CD1c-positive myeloid dendritic cell (primary cell): ENCODE data around the gene CLPSL2.

ENCODE experiments used
- DNase-seq: peaks from one replicate; pipeline ENCODE4 v3.0.0-alpha.2; 2016; ENCODE audit errors: extremely low spot score

The CLPSL2 gene

GRCh38 chr6:35746516-35746915, 29.9 kb upstream of the CLPSL2 start:
- DNase-seq, result no peak

DNA sequence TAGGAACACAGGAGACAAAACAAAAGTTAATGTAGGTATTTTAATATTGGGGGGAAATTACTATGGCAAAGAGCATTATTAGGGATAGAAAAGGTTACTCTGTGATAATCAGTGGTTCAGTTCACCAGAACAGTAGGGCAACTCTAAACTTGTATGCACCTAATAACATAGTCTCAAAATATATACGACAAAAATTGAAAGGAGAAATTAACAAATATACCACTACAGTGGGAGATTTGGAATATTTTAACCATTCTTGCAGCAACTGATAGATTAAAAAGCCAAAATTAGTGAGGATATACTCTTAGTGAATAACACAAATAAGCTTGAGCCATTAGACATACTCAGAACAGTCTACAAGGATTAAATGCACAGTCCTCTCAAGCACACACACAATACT, 28.5 kb upstream of the CLPSL2 start:
- DNase-seq, result no peak

DNA sequence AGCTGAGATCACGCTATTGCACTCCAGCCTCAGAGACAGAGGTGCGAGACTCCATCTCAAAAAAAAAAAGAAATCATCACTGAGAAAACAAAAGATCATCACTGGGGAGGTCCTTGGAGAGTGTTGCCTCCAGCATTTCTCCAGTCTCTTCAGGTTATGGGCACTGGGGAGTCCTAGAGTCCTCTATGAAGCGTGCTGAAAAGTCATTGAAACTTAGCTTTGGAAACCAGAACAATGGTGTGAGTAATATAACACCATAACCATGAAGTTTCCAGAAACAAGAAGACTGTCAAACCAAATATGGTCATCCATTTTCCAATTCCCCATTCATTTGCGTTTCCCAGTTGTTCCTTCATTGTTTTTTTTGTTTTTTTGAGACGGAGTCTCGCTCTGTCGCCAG, 25.8 kb upstream of the CLPSL2 start:
- DNase-seq, result no peak

DNA sequence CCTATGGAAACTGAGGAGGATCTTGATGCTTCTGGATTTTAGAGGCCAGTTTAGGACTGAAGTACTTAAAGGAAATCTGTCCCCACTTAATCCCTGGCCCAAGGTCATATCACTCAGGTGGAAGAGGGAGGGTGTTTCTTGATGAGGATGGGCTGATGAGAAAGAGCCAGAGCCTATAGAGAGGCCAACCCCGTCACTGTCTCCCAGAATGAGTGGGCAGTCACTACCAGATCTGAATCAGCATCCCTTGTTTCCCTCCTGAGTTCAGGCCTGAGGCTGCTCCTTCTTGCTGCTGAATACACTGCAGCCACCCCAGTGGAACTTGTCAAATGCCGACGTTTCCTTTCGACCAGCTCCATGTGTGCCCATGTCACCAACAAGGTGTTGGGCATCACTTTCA, 24.8 kb upstream of the CLPSL2 start:
- DNase-seq, result no peak

DNA sequence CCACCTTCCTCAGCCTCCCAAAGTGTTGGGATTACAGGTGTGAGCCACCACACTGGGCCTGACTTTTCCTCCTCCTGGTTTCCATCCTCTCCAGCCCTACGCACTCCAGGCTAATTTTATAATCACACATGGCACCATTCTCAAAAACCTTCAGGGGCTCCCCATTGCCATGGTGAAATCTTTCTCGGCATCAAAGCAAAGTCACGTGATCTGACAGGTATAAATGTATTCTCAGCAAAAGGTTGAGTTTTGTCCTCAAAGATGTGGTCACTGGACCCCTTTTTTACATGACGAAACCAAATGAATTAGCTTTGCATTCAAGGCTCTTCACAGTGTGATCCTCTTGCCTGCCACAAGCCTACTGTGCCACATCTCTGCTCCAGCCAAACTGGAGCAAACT, 24.1 kb upstream of the CLPSL2 start:
- DNase-seq, result no peak

DNA sequence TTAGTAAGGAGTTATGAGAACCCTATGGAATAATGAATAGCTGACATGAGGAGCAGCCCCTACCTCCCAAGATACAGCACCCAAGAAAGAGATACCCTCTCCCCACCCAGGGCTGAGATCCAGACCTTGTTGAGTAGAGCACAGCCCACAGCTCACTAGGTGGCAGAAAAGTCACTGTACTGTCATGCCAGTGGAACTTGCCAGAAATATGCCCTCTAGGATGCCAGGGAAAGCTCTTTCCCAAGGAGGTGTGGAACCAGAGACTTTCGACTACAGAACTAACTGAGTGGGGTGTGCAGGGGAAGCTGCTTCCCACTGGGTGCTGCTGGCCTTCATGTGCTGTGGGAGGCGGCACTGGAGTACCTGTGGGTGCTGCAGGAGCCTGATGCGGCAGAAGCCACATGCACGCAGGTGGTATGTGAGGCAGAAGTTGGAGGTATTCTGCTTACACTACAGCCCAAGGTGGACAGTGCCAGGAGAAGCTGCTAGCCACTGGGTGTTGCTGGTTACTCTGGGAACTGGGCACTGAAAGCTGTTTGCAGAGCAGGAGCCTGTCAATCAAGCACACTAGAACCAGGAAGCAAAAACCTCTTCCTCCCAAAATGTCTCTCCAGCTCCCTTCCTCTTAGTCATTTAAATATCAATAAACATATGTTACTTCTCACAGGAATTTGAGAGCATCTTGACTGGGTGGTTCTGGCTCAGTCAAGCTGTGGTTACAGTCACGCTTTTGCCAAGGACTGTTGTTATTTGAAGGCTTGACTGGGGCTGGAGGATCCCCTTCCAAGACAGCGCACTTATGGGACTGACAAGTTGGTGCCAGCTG, 21.7 kb upstream of the CLPSL2 start:
- DNase-seq, result no peak

DNA sequence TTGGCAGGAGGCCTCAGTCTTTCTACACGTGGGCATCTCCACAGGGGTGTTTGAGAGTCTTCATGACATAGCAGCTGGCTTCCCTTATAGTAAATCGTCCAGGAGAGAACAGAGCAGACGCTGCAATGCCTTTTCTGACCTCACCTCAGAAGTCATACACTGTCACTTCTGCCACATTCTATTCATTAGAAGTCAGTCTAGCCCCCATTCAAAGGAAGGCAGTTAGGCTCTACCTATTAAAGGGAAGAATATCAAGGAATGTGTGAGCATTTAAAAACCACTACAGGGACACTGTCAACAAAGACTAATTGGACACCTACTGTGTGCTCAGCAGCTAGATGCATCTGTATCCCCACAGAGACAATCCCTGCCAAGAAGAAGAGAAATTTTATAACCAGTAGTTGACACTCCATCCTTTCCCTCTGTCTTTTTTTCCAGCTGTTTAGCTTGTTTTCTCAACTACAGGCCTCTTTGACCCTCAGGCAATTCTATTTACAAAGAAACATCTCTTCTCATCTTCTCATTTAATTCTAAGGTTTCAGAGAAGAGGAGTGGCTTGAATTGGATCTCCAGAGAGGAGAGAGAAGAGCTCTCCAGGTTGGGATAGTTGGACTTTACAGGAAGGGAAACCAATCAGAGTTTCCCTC, 21.0 kb upstream of the CLPSL2 start:
- no peak for DNase-seq

DNA sequence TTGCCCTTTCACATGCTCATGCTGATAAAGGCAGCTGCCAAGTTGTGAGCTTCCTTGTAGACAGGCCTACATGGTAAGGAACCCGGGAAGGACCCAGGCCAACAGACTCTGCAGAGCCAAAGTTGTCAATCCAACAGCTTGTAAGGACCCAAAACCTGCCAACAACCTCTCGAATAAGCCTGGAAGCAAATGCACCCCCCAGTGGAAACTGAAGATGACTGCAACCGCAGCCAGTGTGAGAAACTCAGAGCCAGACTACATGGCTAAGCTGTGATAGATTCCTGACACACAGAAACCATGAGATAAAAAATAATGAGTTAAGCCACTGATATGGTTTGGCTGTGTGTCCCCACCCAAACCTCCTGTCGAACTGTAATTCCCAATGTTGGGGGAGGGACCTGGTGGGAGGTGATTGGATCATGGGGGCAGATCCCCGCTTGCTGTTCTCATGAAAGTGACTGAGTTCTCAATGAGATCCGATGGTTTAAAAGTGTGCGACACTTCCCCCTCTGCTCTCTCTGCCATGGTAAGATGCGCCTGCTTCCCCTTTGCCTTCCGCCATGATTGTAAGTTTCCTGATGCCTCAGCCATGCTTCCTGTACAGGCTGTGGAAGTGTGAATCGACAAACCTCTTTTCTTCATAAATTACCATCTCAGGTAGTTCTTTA, 18.8 kb upstream of the CLPSL2 start:
- no peak for DNase-seq

- no peak for DNase-seq
These were observed 17.0 kb upstream of the CLPSL2 start for GRCh38 chr6:35759426-35759825.

DNA sequence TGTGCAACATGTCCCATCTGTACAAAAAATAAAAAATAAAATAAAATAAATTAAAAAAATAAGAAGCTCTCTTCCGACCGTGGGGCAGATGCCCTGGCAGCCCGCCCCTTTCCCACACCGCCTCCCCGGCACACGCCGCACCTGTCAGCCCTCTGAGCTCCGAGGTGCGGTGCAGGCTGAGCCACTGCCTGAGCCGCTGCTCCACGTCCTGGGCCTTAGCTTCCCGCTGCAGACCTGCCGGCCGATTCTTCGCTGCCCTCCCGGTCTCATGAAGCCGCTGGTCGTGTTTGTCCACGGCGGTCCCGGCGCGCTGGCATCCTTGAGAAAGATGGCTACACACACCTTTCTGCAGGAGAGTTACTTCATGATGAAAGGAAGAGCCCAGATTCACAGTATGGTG, 10.7 kb upstream of the CLPSL2 start:
- DNase-seq, result no peak

- DNase-seq, result no peak
These were observed 7.2 kb upstream of the CLPSL2 start for GRCh38 chr6:35769211-35769610.

DNA sequence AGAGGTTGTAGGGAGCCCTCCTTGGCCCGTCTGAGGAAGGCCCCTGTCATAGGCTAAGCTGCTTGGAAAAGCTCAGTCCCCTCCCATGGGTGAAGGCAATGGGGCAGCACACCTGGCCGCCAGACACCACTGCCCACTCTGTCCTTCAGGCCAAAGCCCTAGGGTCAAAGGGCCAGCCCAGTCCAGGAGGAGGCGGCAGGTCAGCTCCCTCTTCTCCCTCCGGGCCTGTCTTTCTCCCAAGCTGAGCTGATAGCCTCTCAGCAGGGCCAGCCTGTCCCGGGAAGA, 5.1 kb upstream of the CLPSL2 start:
- DNase-seq, result no peak

- DNase-seq, result no peak
These were observed 2.1 kb upstream of the CLPSL2 start for GRCh38 chr6:35774116-35774794.

DNA sequence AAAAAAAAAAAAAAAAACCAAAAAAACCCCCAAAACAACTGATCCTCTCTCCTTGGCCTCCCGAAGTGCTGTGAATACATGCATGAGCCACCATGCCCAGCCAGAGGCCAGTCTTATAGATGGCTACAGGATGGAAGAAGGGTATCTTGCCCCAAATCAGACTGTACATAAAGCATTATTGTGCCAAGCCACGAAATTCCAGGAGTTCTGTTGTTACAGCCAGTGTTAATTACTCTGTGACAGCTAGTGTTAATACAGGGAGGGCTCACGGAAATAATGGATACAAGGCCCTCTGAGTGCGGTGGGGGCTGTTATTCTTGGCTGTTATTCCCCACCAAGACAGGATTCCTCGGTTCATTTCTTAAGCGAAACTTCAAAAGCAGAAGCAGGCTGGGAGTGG, 1.4 kb upstream of the CLPSL2 start:
- no peak for DNase-seq

DNA sequence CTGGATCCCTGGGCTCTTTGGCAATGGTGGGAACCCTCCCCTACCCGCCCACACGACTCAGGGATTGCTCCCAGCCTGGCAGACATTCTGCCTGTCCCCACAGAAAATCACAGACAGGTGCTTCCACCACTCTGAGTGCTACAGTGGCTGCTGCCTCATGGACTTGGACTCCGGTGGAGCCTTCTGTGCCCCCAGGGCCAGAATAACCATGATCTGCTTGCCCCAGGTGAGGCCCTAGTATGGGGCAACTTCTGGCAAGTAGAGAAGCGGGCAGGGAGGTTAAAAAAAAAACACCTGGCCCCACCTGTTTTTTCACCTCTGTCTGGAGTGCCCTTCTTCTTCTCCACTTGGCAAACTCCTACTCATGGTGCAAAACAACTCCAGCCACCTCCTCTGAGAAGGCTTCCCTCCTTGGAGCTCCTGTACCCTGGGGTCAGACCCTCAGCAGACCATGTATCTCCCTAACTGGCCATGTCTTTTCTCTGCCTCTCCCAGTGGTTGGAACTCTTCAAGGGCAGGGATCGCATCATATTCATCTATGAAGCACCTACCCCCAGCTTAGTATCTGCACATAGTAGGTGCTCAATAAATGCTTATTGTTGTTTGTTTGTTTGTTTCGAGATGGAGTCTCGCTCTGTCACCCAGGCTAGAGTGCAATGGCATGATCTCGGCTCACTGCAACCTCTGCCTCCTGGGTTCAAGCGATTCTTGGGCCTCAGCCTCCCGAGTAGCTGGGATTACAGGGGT, 1.1 kb downstream of the CLPSL2 start:
- DNase-seq, result no peak

GRCh38 chr6:35778437-35778836, 2.0 kb downstream of the CLPSL2 start:
- no peak for DNase-seq

GRCh38 chr6:35780719-35781118, 4.3 kb downstream of the CLPSL2 start, which contains the start of gene CLPSL1:
Gene CLPSL1, plus strand, starts transcription at chr6:35781019. Its CDS starts 92 bp downstream, at chr6:35781111.
- no peak for DNase-seq

GRCh38 chr6:35781290-35781689, 4.9 kb downstream of the CLPSL2 start:
- no peak for DNase-seq

GRCh38 chr6:35782424-35782823, 6.0 kb downstream of the CLPSL2 start:
- DNase-seq, result no peak

GRCh38 chr6:35784200-35784599, 7.8 kb downstream of the CLPSL2 start:
- DNase-seq, result no peak

DNA sequence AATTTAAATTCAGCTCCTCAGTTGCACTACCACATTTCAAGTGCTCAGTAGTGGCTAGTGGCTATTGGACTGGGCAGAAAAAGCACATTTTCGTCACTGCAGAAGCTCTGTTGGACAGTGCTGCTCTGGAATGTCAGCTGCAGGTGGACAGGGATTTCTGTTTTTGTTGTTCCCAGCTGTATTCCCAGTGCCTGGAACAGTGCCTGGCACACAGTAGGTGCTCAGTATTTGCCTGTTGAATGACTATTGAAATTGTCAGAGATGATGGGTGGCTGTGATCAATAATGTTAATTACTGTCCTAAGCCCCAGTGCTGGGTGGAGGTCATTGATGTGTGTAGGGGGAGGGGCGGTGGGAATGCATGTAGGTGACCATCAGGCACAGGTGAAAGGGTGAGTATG, 9.9 kb downstream of the CLPSL2 start:
- no peak for DNase-seq

DNA sequence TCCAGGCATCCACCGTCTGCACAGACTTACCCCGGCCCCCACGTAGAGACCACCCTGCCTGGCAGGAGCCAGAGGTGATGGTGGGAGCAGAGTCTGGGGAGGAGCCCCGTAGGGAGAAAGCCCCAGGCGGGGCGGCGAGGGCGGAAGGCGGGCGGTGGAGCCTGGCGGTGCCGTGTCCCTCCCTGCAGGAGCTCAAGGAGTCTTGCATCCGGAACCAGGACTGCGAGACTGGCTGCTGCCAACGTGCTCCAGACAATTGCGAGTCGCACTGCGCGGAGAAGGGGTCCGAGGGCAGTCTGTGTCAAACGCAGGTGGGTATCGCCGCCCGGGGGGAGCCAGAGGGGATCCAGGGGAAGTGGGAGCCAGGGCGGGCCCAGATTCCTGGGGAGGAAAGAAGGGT, 10.4 kb downstream of the CLPSL2 start:
- no peak for DNase-seq
